GM12801 (cell line): ENCODE measurements around the gene GPR161.

Experiments used
- CTCF ChIP-seq: IDR thresholded peaks from one replicate; pipeline ENCODE4 v1.5.1; 2011; ENCODE audit warnings: control low read depth; ENCODE audit not compliant: insufficient read length; ENCODE audit errors: extremely low read depth

Gene GPR161

GRCh38 chr1:168170564-168171508 is 34.1 kb upstream of the GPR161 start:
- no peak for TF ChIP-seq CTCF

GRCh38 chr1:168167806-168168205 is 31.1 kb upstream of the GPR161 start:
- no peak for TF ChIP-seq CTCF

- TF ChIP-seq CTCF, result no peak
Observed at GRCh38 chr1:168164771-168165170, 28.0 kb upstream of the GPR161 start.

GRCh38 chr1:168163670-168164069 is 26.9 kb upstream of the GPR161 start:
- TF ChIP-seq CTCF, result no peak

GRCh38 chr1:168161459-168161858 is 24.7 kb upstream of the GPR161 start:
- no peak for TF ChIP-seq CTCF

GRCh38 chr1:168159979-168160378 is 23.2 kb upstream of the GPR161 start:
- TF ChIP-seq CTCF, result no peak

- no peak for TF ChIP-seq CTCF
Observed at GRCh38 chr1:168159251-168159650, 22.5 kb upstream of the GPR161 start.
